HS-27A (cell line): ENCODE measurements around the gene ERRFI1.
"Not testable (repeated sequence)": the region's sequence is repeated elsewhere in the genome, so short reads cannot be mapped to it uniquely, and the experiment has no call there.

Experiments
- DNase-seq: peaks from one replicate; pipeline ENCODE4 v3.0.0-alpha.2; 2012; ENCODE audit warnings: low read depth, missing footprints

Gene ERRFI1

GRCh38 chr1:7967651-7968050, 58.5 kb downstream of the ERRFI1 start:
- DNase-seq = no peak

- no peak for DNase-seq
These were observed 58.9 kb downstream of the ERRFI1 start for GRCh38 chr1:7967196-7967595.

GRCh38 chr1:7964476-7964875, 61.6 kb downstream of the ERRFI1 start:
- no peak for DNase-seq

GRCh38 chr1:7963841-7964240, 62.3 kb downstream of the ERRFI1 start:
- DNase-seq = not testable (repeated sequence)

GRCh38 chr1:7963378-7963730, 62.8 kb downstream of the ERRFI1 start:
- DNase-seq = not testable (repeated sequence)

- DNase-seq = no peak
These were observed 63.3 kb downstream of the ERRFI1 start for GRCh38 chr1:7962636-7963377.

GRCh38 chr1:7962014-7962335, 64.1 kb downstream of the ERRFI1 start:
- no peak for DNase-seq
